Activated CD8-positive, alpha-beta memory T cell treated with anti-CD3 and anti-CD28 coated beads, Interleukin-2, amount 10 ng/mL, durations not matched to agents 7 days and 5 days (primary cell): ENCODE measurements around the gene ADTRP. TPM values are rescaled to one million over a fixed set of nuclear protein-coding genes. Genes with fewer than 3 reads are reported as not detected.
"Not testable (repeated sequence)": the region's sequence is repeated elsewhere in the genome, so short reads cannot be mapped to it uniquely, and the experiment has no call there.

Experiments used
- ATAC-seq: fragments of 150-1000 bp; cut with Tn5 transposase; one replicate; pipeline ENCODE4 v1.10.0; 2021; ENCODE audit warnings: moderate library complexity
- CTCF ChIA-PET: fragments of 350-600 bp; sonication (Branson Sonifier 250); formaldehyde crosslinking; loops from one replicate; lab custom pipeline; 2021; ENCODE audit warnings: antibody characterized with exemption; lab: Charles Lee
- DNase-seq: peaks from one replicate; pipeline ENCODE4 v3.0.0-alpha.2; 2020
- H3K27ac Mint-ChIP-seq: one replicate; pipeline ENCODE4 v1.8.0; 2021; ENCODE audit warnings: mild to moderate bottlenecking, mixed read lengths
- H3K27me3 Mint-ChIP-seq: one replicate; pipeline ENCODE4 v1.8.0; 2021; ENCODE audit warnings: mixed read lengths
- H3K36me3 Mint-ChIP-seq: one replicate; pipeline ENCODE4 v1.8.0; 2021; ENCODE audit warnings: mild to moderate bottlenecking, mixed read lengths
- H3K4me1 Mint-ChIP-seq: one replicate; pipeline ENCODE4 v1.8.0; 2021; ENCODE audit warnings: mixed read lengths
- H3K4me3 Mint-ChIP-seq: one replicate; pipeline ENCODE4 v1.8.0; 2021; ENCODE audit warnings: mild to moderate bottlenecking, moderate library complexity, mixed read lengths
- H3K9me3 Mint-ChIP-seq: one replicate; pipeline ENCODE4 v1.8.0; 2022; ENCODE audit warnings: low read depth, mixed read lengths
- total RNA-seq, 2 experiments: library from RNA; stranded (reverse); gene quantifications; one replicate each; pipeline ENCODE4 v1.2.3, GENCODE V29; 2021

Gene ADTRP
- total RNA-seq, 2 experiments from 2014 or later, result 0.47 to 2.0 TPM

DNA sequence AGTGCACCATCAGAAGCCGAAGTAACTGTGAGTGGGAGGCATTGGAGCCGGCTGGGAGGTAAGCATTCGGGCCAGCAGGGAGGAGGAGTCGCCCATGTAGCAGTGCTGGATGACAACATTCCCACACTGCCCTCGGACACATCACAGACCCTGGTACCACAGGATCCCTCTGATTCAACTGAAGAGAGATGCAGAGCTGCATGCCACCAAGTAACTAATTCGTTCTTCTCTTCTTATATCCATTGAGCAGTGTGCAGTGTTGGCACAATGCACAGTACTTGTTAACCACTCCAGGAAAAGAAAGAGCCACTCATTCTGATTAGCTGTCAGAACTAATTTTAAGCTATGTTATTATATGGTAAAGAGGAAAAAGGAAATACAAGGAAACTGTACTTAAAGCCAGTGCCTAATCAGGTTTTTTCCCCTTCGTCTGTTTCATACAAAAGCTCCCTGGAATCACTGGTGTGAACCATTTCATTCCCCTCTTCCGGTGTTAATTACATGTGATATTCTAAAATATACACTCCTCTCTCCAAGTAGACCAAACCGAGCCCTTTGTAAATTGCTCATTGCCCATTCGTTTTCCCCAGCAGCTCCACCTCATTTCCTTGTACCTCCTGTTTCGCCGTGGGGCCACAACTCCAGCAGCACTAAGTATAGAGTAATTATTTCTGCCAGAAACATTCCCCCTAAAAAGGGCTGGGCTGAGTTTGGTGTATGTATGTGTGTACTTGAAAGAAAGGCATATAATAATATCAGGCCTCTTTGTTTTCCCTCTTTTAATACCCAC, 32.4 kb upstream of the ADTRP start:
- peaks cover 9% of the 10 kb centered on the region for H3K27me3 Mint-ChIP-seq
- no peak overlapping the region for H3K4me3 Mint-ChIP-seq

DNA sequence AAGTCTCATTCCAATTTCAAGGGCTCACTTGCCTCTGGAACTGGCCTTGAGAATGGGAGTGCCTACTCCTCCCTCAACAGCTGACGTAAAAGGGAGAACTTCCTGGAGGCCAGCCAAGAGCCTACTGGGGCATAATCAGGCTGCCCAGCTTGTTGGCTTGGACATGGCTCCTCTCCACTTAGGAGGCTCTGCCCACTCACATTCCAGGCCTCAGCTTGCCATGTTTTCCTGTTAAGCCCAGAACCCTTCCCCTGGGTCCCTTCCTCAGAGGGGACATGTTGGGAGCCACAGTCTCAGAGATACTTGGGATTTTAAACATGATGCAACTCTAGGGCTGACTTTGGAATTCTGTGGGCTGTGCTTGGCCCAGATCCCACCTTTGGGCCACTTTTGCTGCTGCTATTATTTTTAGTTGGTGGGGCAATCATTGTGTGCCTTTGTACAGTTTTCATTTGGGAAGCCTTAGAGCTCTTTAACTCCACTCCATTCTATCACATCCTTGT, 31.5 kb upstream of the ADTRP start:
- ATAC-seq (no peak), DNase-seq (no peak)
- Mint-ChIP-seq H3K4me1 (no peaks in the 10 kb centered on the region), H3K36me3 (no peaks in the 10 kb centered on the region), H3K27ac (no peak overlapping the region), H3K9me3 (no peaks in the 10 kb centered on the region), H3K4me3 (no peak overlapping the region), H3K27me3 (peaks cover 7% of the 10 kb centered on the region)
- CTCF ChIA-PET, result no interaction called here

More for the DNA sequence above, 32.4 kb upstream of the ADTRP start:
- Mint-ChIP-seq H3K4me1 (no peaks in the 10 kb centered on the region), H3K9me3 (no peaks in the 10 kb centered on the region), H3K36me3 (no peaks in the 10 kb centered on the region), H3K27ac (no peak overlapping the region)
- no peak for ATAC-seq
- no peak for DNase-seq
- CTCF ChIA-PET, result no interaction called here

DNA sequence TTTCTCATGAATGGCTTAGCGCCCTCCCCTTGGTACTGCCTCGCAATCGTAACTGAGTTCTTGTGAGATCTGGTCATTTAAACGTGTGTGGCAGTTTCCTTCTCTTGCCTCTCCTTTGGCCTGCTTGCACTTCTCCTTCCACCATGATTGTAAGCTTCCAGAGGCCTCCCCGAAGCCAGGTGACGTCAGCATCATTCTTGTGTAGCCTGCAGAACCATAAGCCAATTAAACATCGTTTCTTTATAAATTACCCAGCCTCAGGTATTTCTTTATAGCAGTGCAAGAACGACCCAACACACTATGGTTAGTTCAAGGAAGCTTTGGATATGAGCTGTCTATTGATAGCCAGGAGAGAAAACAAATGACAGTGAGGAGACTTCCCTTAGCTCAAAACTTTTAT, 29.5 kb upstream of the ADTRP start:
- no peak overlapping the region for H3K4me3 Mint-ChIP-seq
- DNase-seq (no peak), ATAC-seq (no peak)
- no peak overlapping the region for H3K27ac Mint-ChIP-seq
- no peaks in the 10 kb centered on the region for H3K36me3 Mint-ChIP-seq
- CTCF ChIA-PET, result no interaction called here
- H3K27me3 Mint-ChIP-seq, result peaks cover 11% of the 10 kb centered on the region
- no peaks in the 10 kb centered on the region for H3K9me3 Mint-ChIP-seq
- H3K4me1 Mint-ChIP-seq, result no peaks in the 10 kb centered on the region

DNA sequence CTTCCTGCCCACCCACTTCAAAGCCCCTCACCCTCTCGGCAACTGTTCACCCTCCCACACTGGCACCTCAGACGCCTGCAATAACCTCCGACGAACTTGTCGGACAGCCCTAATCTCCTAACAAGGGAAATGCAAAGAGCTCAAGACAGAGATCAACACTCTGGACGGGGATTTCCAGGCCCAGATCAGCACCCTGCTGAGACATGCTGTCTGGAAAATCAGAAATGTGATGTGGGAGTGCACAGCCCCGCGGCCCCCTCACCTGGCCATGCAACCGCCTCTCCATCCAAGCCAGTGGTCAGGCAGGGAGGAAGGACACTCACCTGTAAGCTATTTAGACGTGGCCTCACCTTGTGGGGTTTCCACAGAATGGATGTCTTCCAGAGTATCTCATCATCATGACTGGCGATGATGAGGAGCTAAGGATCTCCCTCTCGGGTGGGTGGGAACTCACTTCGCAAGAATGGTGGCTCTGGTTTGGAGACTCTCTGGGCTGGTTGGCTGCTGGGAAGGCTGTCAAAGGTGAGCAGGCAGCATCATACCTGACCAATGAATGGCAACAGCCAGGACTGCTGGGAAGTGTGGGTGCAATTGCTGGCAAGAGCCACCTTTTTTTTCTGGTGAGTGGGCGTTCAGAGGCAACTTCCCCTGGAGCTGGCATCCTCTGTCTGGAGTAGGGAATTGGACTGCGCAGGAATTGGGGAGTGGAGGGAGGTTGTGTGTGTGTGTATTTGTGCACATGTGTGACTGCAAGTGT, 28.1 kb upstream of the ADTRP start:
- Mint-ChIP-seq H3K27me3 (peaks cover 13% of the 10 kb centered on the region), H3K36me3 (no peaks in the 10 kb centered on the region), H3K9me3 (no peaks in the 10 kb centered on the region), H3K27ac (no peak overlapping the region), H3K4me3 (no peak overlapping the region), H3K4me1 (no peaks in the 10 kb centered on the region)
- CTCF ChIA-PET, result no interaction called here
- ATAC-seq, result no peak
- no peak for DNase-seq

GRCh38 chr6:11805259-11806053, 26.9 kb upstream of the ADTRP start:
- Mint-ChIP-seq H3K9me3 (no peaks in the 10 kb centered on the region), H3K4me1 (no peaks in the 10 kb centered on the region), H3K4me3 (no peak overlapping the region), H3K36me3 (no peaks in the 10 kb centered on the region), H3K27ac (no peak overlapping the region), H3K27me3 (peaks cover 13% of the 10 kb centered on the region)
- no peak for ATAC-seq
- CTCF ChIA-PET, result no interaction called here
- no peak for DNase-seq

DNA sequence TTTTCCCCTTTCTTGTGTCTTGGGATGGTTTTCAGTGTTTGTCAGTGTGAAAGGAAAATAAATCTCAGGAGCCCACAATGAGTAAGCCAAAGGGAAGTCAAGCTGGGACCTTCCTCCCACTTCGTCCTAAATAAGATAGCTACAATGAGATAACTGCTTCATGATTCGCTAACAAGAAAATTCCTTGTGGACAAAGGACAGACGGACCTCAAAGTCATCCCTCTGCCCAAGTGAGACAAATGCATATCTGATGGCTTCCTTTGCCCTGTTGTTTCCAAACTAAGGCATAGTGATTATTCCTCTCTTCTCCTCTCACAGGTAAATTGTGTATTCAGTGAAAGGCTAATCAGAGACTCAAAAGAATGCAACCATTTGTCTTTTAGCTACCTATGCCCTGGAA, 26.1 kb upstream of the ADTRP start:
- Mint-ChIP-seq H3K36me3 (no peaks in the 10 kb centered on the region), H3K27me3 (peaks cover 13% of the 10 kb centered on the region), H3K27ac (no peak overlapping the region), H3K4me3 (no peak overlapping the region), H3K9me3 (no peaks in the 10 kb centered on the region), H3K4me1 (no peaks in the 10 kb centered on the region)
- DNase-seq (no peak), ATAC-seq (no peak)
- CTCF ChIA-PET, result no interaction called here

- Mint-ChIP-seq H3K27ac (no peak overlapping the region), H3K4me3 (no peak overlapping the region), H3K4me1 (no peaks in the 10 kb centered on the region), H3K36me3 (no peaks in the 10 kb centered on the region), H3K9me3 (no peaks in the 10 kb centered on the region), H3K27me3 (peaks cover 13% of the 10 kb centered on the region)
- no peak for ATAC-seq
- DNase-seq, result no peak
- CTCF ChIA-PET, result interaction anchor here (1.2 kb wide), 1 partner anchor 10 kb away, joined by 3 read pairs; no protein-coding TSS in a partner anchor
Observed at GRCh38 chr6:11804135-11804534, 25.5 kb upstream of the ADTRP start.

- CTCF ChIA-PET, result interaction anchor here (1.2 kb wide), 1 partner anchor 11 kb away, joined by 3 read pairs; no protein-coding TSS in a partner anchor
- Mint-ChIP-seq H3K27ac (no peak overlapping the region), H3K4me1 (no peaks in the 10 kb centered on the region), H3K27me3 (peaks cover 13% of the 10 kb centered on the region), H3K9me3 (no peaks in the 10 kb centered on the region), H3K4me3 (no peak overlapping the region), H3K36me3 (no peaks in the 10 kb centered on the region)
- DNase-seq, result no peak
- no peak for ATAC-seq
Observed at GRCh38 chr6:11803591-11803971, 25.0 kb upstream of the ADTRP start.

- no peak overlapping the region for H3K4me3 Mint-ChIP-seq
- H3K4me1 Mint-ChIP-seq, result no peaks in the 10 kb centered on the region
- no peak overlapping the region for H3K27ac Mint-ChIP-seq
- ATAC-seq, result no peak
- no peak for DNase-seq
- H3K27me3 Mint-ChIP-seq, result peaks cover 13% of the 10 kb centered on the region
- H3K9me3 Mint-ChIP-seq, result no peaks in the 10 kb centered on the region
- CTCF ChIA-PET, result interaction anchor here (1.2 kb wide), 1 partner anchor 12 kb away, joined by 3 read pairs; no protein-coding TSS in a partner anchor
- no peaks in the 10 kb centered on the region for H3K36me3 Mint-ChIP-seq
Observed at GRCh38 chr6:11802886-11803590, 24.4 kb upstream of the ADTRP start.

GRCh38 chr6:11800531-11800930, 21.9 kb upstream of the ADTRP start:
- H3K27me3 Mint-ChIP-seq, H3K4me1 Mint-ChIP-seq, DNase-seq, H3K4me3 Mint-ChIP-seq, H3K36me3 Mint-ChIP-seq, ATAC-seq, CTCF ChIA-PET, H3K9me3 Mint-ChIP-seq, H3K27ac Mint-ChIP-seq: not testable (repeated sequence)

DNA sequence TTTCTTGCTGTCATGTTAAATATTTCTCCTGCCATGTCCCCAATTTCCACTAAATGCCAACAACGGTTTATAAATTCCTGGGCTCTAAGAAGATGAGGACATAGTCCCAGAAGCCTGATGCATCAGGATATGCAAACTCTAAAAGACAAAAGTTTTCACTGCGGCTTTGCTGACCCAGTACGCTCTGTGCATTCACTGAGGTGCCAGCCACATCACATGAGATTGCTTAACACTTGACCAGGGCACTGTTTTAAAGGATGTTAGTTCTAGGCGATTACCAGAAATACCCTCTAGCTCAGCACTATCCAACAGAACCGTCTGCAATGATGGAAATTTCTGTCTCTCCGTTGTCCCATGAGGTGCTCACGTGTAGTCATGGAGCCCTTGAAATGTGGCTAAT, 19.9 kb upstream of the ADTRP start:
- Mint-ChIP-seq H3K27ac (no peak overlapping the region), H3K9me3 (no peaks in the 10 kb centered on the region), H3K4me1 (no peaks in the 10 kb centered on the region), H3K27me3 (peaks cover 2% of the 10 kb centered on the region), H3K4me3 (no peak overlapping the region), H3K36me3 (no peaks in the 10 kb centered on the region)
- DNase-seq (no peak), ATAC-seq (no peak)
- CTCF ChIA-PET, result no interaction called here

GRCh38 chr6:11798096-11798495, 19.5 kb upstream of the ADTRP start:
- no peaks in the 10 kb centered on the region for H3K36me3 Mint-ChIP-seq
- ATAC-seq, result no peak
- H3K27ac Mint-ChIP-seq, result no peak overlapping the region
- CTCF ChIA-PET, result no interaction called here
- H3K27me3 Mint-ChIP-seq, result peaks cover 5% of the 10 kb centered on the region
- no peaks in the 10 kb centered on the region for H3K4me1 Mint-ChIP-seq
- H3K4me3 Mint-ChIP-seq, result no peak overlapping the region
- no peaks in the 10 kb centered on the region for H3K9me3 Mint-ChIP-seq
- DNase-seq, result no peak

DNA sequence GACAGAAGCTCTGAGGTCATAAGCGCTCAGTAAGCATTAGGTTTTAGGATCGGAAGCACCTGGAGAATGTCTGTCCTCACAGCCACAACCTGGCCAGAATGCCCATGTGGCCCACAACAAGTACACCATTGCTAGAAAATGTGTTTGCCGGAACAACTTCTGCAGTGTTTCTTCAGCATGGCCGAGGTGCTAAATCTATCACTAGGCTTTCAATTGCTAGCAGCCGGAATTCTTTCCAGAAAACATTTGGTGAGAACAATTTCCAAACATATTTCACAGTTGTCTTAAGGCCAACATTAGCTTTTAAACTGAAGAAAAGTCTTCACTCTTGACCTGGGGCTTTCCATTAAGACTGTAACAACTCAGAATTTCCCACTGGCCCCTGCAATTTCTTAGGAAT, 18.2 kb upstream of the ADTRP start:
- no peak for ATAC-seq
- Mint-ChIP-seq H3K9me3 (peaks cover 5% of the 10 kb centered on the region), H3K36me3 (peaks cover 4% of the 10 kb centered on the region), H3K27ac (no peak overlapping the region), H3K4me3 (no peak overlapping the region), H3K4me1 (no peaks in the 10 kb centered on the region), H3K27me3 (peaks cover 8% of the 10 kb centered on the region)
- CTCF ChIA-PET, result no interaction called here
- no peak for DNase-seq
